GM21825 (cell line): Measurements from ENCODE around the gene SBSN.

Experiments used
- ATAC-seq: cut with Tn5 transposase; IDR thresholded peaks from one replicate; pipeline ENCODE4 v1.9.1; 2021; ENCODE audit warnings: mild to moderate bottlenecking, moderate library complexity; ENCODE audit not compliant: unreplicated experiment

The SBSN gene

DNA sequence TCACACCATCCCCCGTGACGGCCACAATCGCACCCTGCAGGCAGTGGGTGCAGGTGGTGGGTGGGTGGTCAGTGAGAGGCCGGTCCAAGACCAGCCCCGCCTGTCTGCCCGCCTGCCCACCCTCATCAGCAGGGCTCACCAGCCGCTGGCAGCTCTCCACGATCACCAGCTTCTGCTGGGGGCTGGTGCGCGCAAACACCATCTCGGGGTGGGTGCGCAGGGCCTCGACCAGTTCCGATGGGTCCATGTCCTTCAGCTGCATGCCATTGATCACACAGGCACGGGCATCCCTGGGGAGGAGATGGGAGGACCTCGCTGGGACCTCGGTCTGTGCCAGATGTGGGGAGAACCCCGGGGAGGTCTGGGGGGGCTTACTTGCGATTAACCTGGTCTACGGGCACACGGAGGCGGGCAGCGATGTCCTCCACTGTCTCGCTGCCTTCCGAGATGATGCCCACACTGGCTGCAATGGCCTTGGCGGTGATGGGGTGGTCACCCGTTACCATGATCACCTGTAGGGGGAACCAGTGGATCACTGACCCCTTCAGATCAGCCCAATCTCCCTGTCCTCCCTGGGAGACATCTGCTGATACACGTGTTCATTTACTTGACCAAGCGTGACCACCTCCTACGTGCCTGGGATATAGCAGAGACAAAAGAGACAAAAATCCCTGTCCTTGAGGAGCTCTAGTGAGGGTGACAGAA, 27.3 kb upstream of the SBSN start:
- ATAC-seq, result no peak

DNA sequence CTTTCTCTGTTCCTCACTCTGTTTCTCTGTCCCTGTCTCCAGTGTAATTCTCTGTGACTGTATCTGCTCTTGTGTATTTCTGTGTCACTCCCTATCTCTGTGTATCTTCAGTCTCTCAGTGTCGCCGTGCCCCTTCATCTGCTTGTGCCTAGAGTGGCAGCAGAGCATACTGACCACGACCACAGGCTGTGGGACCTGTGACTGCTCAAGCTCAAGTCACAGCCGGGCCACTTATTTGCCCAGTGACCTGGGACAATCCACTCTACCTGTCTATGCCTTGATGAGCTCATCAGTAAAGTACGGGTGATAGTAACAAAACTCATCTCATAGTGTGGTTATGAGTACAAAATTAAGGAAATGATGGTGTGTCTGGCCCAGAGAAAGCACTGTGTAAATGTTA, 26.0 kb upstream of the SBSN start:
- ATAC-seq, result no peak

DNA sequence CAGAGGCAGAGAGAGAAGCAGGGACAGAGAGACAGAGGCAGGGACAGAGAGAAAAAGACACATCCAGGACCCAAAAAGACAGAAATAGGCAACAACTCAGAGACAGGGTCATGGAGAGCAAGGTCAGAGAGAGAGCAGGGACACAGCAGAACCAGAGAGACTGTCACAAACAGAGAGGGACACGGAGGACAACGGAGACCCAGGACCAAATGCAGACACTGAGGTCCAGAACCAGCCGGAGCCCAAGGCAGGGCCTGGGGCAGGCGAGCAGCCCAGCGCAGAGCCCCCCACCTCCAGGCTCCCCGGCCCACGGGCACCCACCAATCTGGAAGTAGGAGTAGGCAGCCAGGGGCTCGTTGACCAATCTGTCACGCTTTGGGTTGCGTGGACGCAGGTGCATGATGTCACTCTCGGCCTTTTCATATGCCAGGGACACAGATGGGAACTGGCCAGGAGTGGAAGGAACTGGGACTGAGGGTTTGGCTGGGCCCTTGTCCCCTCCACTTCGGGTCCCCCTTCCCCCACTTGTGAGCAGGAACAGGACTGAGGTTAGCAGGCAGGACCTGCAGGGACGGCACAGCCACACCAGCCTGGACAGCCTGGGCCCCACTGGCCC, 25.4 kb upstream of the SBSN start:
- ATAC-seq, result no peak

DNA sequence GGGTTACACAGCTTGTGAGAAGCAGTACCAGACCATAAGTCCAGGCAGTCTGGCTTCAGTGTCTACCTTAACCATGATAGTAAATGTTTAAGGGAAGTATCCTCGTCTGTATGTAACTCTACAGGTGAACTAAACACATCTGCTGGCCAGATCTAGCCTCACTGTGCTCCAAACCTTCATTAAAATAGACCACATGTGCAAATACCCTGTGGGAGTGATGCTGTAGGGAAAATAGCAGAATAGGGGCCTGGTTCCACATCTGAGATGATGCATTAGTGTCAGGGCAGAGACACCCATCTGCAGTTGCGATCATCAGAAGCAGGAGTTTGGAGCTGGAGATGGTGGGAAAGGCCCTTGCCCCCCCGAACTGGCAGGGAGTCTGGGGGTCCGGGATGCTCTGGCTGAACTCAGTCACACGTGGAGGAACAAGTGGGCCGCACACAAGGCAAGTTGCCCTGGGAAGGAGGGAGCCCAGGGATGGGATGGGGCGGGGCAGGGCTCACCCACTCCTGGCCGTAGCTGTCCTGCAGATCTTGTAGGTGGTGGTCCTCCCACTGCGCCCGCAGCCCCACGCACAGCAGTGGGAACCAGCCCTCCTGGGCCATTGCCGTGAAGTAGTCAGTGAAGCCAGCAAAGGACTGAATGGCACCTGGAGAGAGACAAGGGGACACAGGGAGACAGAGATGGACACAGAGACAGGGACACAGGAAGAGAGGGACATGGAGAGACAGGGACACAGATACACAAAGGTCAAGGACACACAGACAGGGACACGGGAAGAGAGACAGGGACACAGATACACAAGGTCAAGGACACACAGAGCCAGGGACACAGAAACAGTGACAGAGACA, 24.6 kb upstream of the SBSN start:
- no peak for ATAC-seq

DNA sequence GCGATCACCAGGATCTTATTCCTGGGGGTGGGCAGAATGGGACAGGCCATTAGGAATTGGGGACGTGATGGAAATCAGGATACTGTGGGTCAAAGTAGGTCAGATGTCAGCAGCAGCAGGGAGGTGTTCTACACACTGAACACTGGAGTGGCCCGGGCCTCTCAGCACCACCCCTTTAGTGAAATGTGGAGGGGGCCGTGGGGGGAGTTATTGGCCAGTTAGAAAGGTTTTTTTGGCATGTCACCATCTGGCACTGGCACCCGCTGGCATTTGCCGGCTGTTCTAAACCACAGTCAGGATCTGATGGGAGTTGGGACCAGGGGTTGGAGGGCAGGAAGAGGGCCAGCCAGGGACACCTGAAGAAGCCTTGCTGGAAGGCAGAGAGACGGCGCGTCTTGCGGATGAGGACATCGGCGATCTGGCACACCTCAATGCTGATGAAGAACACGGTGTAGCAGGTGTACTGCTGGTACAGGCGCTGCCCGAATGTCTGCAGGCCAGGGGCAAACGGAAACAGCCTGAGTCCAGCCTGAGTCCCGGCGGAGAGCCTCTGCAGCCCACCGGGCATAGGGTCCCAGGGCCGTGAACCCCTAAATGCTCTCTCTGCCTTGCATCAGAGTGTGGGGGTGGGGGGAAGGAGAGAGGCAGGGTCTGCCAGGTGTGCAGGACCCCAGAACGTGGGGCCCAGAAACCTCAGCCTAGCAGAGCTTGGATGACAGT, 23.1 kb upstream of the SBSN start:
- ATAC-seq, result no peak

DNA sequence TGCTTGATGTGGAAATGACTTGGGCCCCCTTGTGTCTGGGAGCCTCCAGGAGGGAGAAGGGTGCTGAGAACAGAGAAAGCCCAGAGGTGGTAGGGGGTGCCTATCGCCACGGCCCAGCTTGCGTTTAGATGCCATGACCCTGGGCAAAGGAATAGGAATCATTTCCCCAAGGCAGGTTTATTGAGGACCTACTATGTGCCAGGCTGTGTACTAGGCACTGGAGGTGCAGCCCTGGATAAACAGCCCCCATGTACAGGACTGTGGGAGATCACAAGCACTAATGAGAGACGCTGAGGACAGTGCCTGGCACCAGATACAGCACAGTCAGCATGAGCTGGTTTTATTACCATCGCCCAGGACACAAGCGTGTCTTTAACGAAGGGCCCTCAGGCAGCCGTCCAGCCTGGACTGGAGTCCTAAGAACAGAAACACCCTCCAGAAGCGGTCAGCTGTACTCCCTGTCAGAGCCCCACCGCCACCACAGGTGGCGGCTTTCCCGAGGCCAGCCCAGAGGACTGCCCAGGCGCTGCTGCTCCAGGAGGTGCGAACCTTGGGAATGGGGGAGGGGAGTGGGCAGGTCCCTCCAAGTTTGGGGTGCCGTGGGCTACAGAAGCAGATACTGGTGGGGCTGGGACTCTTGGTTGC, 21.9 kb upstream of the SBSN start:
- no peak for ATAC-seq

DNA sequence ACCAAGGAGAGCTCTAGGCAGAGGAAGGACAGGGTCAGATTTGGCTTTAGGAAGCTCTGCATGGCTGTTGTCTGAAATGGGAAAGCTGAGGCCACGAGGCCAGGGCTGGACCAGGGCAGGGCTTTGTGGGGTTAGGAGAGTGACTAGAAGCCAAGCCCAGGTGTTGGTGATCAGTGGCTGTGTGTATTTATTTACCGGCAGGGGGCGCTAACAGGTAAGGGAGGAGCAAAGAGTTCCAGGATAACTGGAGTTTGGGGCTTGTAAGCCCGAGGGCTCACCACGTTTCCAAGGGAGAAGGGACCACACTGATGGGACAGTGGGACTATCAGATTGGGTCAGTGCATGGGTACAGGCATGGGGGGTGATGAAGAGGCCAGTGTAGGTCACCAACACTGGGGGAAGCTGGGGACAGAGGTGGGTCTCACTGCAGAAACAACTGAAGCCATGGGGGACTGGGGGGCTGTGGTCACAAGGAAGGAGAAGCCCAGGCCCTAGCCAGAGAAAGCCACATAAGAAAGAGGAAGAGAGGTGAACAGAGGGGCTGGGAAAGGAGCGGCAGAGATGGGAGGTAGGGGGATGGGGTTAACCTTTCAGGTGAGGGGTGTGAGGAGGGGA, 21.2 kb upstream of the SBSN start:
- no peak for ATAC-seq

DNA sequence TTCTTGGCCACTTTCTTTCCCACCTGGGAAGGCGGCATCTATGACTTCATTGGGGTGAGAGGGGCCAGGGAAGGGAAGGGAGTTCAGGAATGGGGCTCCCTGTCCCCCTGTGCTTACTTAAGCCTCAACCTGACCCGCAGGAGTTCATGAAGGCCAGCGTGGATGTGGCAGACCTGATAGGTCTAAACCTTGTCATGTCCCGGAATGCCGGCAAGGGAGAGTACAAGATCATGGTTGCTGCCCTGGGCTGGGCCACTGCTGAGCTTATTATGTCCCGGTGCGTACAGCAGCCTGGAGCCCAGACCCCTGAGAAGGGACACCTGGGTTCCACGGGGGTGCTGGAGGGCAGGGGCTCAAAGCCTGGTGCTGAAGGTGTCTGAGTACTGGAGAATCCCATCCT, 18.4 kb upstream of the SBSN start:
- no peak for ATAC-seq

DNA sequence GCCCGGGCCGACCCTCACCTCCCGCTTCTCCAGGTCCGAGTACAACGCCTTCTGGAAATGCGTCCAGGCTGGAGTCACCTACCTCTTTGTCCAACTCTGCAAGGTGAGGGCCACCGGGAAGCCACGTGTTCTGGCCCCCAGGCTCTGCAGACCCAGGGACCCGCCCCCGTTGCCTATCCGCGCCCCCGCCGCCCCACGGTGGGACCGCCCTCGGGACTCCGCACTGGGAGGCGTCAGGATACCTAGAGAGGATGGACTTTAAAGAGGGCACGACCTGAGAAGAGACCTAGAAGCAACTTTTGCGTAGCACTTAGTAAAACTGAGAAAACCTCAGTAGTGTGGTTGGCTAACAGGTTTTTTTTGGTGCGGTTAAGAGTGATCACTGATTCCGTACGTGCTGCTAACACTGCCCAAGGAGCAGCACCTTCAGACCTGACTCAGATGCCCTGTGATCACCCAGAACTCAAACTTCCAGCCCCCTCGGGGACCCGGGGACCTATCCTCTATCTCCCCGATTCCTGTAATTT, 17.8 kb upstream of the SBSN start:
- ATAC-seq, result peak; percentile 38

DNA sequence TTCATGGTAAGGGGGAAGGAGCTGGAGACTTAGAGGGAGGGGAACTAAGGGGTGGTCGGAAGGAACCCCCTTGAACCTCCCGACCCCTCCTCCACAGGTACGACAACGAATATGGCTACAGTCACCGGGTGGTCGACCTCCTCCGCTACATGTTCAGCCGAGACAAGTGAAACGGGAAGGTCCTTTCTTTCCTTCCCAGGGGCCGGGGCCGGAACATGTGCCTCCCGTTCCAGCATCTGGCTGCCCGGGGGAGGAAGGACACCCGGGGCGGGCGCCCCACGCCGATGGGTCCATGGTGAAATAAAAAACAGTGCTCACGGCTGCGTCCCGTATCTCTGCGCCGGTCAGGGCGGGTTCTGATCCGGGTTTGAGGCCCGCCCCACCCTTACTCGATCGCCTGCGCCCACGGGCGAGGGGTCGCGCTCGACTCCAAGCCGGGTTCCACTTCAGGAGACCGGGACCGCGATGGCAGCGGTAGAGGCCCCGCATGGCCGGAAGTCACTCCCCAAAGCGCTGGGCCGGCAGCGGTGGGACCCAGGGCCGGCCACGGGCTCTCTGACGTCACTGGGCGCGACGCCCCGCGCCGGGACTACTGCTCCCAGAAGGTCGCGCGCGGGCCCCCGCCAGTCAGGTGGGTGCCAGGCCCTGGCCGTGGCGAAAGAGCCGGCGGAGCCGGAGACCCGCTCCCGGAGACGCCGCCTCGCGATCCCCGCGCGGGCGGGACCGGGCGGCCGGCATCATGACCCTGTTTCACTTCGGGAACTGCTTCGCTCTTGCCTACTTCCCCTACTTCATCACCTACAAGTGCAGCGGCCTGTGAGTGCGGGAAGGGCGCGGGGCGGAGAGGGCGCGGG, 17.1 kb upstream of the SBSN start, which contains the start of gene TMEM147:
TSS of gene TMEM147 (plus strand) at position 626 of the 854 bp plus-strand sequence. CDS start at position 740, 114 bp downstream.
- ATAC-seq, result peak; percentile 74

DNA sequence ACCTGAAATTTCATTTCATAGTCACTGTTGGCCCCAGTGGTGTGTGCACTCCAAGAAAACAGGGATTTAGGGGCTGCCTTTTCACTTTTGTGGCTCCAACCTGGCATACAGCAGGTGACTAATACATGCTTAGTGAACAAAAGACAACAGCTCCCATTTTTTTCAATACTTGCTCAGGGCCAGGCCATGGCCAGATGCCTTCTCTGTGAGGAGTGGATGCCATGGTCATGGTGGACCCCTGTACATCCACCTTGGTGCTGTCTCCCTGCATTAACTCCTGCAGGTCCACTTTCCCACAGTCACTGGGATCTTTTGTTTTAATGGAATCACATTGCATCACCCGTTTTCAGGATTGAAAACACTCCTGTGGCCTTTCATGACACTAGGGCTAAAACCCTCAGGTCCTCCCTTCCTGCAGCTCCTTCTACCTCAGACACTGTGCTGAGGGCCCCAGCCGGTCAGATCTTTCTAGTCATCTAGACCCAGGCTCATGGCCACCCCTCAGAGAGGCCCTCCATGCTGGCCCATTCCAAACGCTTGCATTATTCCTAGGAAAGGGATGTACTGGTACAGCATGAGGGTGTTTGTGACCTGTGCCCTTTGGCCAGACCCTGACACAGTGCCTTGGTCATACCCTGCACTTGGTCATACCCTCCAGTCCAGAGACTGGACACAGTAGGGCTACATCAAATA, 16.1 kb upstream of the SBSN start:
- ATAC-seq, result no peak

DNA sequence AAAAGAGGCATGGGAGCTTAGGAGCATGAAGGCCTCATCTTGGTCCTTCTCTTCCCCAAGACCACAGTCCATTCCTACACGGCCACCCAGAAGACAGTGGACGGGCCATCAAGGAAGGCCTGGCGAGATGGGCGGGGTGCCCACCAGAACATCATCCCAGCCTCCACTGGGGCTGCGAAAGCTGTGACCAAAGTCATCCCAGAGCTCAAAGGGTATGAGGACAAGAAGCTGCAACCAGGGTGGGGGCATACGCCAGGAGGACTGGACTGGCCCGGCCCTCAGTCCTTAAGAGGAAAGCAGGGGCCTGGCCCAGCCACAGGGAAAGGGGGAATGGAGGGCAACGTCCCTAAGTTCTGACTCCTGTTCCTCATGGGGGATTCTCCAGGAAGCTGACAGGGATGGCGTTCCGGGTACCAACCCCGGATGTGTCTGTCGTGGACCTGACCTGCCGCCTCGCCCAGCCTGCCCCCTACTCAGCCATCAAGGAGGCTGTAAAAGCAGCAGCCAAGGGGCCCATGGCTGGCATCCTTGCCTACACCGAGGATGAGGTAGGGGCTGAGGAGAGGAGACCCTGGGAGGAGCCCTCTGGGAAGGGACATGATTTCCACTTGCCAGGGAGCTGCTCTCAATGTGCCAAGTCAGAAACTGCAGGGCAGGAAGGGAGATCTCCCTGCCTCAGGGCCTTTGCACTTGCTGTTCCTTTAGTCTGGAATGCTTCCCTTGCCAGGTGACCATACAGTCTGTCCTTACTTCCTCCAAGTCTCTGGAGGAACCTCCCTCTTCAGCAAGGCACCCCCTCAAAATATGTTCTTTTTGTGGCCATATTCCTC, 15.4 kb upstream of the SBSN start:
- ATAC-seq, result no peak

DNA sequence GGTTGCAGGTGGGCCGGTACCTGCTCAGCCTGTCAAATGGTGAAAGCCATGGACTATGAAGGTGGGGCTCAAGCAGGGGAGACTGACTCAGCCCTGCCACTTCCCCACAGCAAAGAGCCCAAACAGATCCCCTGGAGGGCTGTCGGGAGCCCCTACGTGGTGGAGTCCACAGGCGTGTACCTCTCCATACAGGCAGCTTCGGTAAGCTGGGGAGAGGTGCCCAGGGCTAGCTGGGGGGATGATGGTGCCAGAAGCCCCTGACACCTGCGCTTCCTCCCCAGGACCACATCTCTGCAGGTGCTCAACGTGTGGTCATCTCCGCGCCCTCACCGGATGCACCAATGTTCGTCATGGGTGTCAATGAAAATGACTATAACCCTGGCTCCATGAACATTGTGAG, 14.1 kb upstream of the SBSN start:
- ATAC-seq, result no peak

DNA sequence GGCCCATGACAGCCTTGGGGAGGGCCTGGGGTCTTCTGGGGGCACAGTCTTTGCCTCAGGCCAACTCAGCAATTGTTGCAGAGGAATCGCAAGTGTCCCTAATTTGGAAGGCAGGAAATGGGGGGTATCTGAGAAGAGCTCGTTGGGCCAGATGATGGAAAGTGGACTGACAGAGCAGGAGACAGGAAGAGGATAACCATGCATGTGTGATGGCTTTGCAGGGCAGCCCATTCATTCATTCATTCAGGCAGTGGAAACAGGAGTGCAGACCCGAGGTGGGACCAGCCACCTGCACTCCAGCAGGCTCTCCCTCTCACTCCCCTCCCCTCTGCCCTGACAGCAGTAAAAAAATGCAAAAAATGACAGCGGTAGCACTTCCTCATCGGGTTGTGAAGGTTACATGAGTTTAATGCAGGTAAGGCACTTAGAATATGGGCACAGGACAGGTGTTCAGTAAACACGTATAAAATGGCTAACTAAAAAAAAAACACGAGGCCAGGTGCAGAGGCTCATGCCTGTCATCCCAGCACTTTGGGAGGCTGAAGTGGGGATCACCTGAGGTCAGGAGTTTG, 12.3 kb upstream of the SBSN start:
- ATAC-seq, result no peak

DNA sequence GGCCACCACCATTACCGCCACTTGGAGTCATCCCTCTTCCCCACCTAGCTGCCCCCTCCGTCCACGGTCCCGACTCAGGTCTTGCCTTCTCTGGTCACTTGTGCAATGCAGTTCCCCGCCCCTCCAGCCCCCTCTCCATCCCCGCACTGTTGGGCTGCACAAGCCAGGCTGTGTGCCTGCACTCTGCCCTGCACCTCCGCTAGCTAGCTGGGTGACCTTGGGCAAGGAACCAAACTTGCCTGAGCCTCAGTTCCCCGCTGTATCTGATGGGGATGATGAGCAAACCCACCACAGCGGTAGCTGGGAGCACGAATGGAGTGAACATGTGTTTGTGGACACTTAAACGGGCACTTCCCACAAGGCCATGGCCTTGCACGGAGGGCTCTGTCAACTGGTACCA, 11.7 kb upstream of the SBSN start:
- ATAC-seq, result no peak

DNA sequence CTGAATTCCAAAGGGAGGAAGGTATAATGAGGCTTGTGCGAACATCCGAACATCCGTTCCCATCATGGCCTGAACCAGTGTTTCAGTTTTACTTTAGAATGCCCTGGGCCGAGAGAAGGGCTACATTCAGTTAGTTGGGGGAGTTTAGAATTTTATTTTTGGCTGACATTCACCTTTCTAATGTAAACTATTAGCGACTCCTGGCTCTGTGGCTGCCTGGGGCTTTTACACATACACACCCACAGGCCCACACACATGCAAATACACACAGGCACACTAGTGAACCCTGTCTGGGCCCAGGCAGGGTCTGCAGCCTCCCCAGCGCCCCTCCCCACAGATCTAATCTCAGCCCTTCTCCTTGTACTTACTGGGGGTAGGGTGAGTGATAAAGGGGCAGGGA, 11.2 kb upstream of the SBSN start:
- ATAC-seq, result no peak

DNA sequence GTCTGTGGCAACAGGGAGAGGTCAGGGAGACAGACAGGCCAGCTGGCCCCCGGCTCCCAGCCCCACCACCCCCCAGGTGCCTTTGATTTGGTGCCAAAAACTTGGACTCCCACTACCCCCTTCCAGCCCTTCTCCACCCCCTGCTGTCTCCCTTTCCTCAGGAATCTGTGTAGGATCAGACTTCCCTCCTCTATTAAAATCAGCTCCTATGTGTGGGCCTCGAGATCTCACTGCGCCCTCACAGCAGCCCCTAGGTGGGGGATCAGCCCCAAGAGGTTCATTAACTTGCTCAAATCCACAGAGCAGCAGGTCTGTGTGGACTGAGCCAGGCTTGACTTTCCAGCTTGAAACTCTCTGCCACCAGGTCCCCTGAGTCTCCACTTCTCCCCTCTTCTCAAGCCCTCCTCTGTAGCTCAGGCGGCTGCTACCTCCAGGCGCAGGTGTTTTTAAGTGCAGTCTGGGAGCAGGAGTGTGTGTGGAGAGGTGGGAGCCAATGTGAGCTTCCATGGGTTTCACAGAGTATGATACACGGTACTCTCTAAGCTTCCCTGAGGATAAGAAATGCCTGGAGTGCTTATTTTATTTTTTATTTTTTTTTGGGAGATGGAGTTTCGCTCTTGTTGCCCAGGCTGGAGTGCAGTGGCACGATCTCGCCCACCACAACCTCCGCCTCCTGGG, 6.8 kb upstream of the SBSN start:
- no peak for ATAC-seq
